Embryonic facial prominence (tissue), 1 donor: ENCODE measurements around the gene NUTM1.
A peak's percentile ranks its signal among the peaks of the same experiment; 100 is the strongest.
"Not testable (repeated sequence)": the region's sequence is repeated elsewhere in the genome, so short reads cannot be mapped to it uniquely, and the experiment has no call there.

Experiments
- DNase-seq: peaks from one replicate; pipeline ENCODE4 v3.0.0-alpha.2; 2016; ENCODE audit errors: extremely low spot score

The NUTM1 gene

DNA sequence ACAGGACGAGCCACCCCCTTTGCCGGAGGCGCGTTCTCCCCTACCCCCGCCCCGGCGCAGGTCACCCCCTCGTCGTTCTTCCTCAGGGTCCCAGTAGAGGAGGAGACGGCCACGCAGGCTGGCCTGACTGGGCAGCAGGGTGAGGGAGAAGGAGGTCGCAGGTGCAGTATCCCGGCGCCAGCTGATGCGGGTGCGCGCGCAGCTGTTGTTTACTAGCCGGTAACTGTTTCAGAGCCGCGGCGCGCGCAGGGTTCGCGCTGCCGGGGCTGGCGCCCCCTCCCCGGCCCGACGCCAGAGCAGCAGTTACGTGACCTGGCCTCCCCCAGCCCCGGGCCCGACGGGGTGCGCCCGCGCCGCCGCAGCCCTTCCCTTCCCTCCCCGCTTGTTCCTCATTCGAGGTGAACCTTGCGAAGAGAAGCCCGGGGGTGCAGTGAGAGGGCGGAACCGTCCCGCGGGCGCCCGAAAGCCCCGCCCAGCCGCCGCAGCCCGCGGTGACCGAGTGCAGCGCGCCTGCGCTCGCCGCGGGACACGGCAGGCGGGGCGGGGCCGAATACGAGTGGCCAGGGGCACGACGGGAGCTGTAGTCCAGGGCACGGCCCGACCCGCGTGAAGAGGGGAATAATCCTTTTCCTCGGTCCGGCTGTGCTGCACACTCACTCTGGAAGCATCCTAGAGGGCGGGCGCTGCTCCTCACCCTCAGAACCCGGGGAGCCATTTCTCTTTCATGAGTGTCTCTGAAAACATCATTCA is 5.4 kb upstream of the NUTM1 start, which contains the start of gene SLC12A6:
Gene SLC12A6 (minus strand): TSS at position 225 of the 750 bp plus-strand sequence. CDS start 1,101 bp downstream, outside the sequence.
- DNase-seq, result peak; percentile 66

DNA sequence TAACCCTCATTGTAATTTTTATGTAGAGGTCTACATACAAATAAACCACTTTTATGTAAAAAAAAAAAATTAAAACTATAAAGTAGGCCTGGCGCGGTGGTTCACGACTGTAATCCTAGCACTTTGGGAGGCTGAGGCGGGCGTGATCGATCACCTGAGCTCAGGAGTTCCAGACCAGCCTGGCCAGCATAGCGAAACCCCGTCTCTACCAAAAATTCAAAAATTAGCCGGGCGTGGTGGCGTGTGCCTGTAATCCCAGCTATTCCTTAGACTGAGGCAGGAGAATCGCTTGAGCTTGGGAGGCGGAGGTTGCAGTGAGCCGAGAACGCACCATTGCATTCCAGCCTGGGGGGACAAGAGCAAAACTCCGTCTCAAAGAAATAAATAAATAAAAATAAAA is 4.8 kb upstream of the NUTM1 start:
- no peak for DNase-seq

DNA sequence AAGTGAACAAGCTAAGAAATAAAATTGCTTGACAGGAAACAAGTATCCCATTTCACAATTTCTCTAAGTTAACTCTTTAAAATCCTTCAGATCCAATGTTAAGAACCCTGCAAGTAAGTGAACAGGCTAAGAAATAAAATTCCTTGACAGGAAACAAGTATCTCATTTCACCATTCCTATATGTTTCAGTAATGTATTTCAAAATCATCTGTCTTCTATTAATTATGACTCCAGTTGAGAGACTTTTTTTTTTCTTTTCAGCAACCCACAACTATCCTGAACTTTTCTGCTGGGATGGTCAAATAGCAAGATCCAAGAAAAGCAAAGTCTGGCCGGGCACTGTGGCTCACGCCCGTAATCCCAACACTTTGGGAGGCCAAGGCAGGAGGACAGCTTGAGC is 3.2 kb upstream of the NUTM1 start:
- DNase-seq, result no peak

DNA sequence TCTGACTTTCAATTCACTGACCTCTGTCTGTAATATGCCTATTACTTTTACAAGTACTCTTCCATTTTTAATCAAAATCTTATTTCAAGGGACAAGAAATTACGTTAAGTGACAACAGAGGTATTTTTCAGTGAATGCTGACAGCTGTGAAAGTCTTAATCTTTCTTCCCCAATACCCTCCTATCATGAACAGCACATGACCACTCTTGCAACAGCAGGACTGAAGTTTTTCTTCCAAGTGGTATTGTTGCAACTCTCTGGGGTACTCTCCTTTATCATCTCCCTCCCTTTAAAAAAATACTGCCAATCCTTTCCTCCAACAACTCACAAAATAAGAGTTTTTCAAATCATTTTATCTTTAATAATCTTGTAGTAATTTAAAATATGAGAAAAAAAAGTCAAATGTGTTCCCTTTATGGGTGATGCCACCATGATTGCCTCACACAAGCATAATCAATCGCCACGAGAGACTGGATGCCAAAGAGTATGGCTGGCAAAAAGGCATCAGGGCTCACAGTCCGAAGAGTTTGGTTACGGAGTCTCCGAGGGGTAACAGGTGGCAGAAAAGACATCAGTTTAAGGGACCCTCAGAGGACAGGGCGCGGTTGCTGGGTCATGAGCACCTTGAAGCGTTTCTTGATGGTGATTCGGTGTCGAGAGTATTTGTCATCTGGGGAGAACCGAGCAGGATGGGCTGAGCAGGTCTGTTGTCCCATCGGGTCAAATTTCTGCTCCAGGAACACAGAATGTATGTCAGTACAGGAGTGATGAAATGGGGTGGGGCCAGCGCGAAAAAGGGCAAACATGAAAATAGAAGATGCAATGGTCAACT is 1.5 kb upstream of the NUTM1 start:
- DNase-seq, result no peak

GRCh38 chr15:34342213-34342736 is 840 bp upstream of the NUTM1 start:
- DNase-seq, result not testable (repeated sequence)

DNA sequence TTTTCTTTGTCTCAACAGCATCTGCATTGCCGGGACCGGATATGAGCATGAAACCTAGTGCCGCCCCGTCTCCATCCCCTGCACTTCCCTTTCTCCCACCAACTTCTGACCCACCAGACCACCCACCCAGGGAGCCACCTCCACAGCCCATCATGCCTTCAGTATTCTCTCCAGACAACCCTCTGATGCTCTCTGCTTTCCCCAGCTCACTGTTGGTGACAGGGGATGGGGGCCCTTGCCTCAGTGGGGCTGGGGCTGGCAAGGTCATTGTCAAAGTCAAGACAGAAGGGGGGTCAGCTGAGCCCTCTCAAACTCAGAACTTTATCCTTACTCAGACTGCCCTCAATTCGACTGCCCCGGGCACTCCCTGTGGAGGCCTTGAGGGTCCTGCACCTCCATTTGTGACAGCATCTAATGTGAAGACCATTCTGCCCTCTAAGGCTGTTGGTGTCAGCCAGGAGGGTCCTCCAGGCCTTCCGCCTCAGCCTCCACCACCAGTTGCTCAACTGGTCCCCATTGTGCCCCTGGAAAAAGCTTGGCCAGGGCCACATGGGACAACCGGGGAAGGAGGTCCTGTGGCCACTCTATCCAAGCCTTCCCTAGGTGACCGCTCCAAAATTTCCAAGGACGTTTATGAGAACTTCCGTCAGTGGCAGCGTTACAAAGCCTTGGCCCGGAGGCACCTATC is 5.0 kb downstream of the NUTM1 start:
- DNase-seq, result no peak

GRCh38 chr15:34348735-34349300 is 5.7 kb downstream of the NUTM1 start:
- DNase-seq, result no peak

DNA sequence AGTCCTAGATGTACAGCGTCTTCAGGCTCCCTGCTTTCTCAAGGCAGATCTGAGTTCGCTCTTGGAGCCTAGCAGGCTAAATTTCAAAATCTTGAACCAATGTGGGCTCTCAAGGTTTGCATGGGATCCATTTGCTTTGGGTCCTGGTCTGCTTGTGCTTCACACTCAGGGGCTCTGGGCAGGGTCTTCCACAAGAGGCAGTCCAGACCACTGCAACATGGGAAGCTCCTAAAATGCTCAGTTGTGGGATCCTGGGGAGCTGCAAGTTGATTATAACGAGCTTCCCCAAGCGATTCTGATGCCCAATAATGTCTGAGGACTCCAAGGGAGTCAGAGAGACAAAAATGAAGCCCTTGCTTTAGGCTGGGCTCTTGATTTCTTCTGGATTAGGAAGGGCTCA is 6.7 kb downstream of the NUTM1 start:
- no peak for DNase-seq

GRCh38 chr15:34352996-34353395 is 9.9 kb downstream of the NUTM1 start:
- DNase-seq, result not testable (repeated sequence)

- DNase-seq, result no peak
These were observed 10.5 kb downstream of the NUTM1 start for GRCh38 chr15:34353627-34354026.

GRCh38 chr15:34354286-34354685 is 11.2 kb downstream of the NUTM1 start:
- no peak for DNase-seq

- no peak for DNase-seq
These were observed 12.1 kb downstream of the NUTM1 start for GRCh38 chr15:34355241-34355640.

- no peak for DNase-seq
These were observed 14.5 kb downstream of the NUTM1 start for GRCh38 chr15:34357653-34358052.

GRCh38 chr15:34358367-34358766 is 15.3 kb downstream of the NUTM1 start:
- no peak for DNase-seq

DNA sequence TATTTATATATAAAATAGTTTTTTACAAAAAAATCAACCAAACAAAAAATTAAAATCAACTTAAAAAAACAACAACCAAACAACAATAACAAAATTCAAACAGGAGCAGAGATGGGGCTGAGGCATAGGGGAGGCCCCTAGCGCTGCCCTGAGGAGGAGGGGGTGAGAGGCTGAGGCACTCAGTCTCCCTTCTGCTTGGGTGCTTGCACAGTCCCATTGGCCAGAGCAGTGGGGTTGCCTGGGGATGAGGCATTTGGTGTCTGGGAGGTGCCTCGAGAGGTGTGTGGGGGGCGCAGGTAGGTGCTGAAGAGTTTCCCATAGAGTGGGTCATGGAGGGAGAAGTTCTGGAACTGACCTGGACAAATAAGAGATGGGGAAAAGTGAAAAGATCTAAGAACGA is 15.8 kb downstream of the NUTM1 start:
- DNase-seq, result no peak

DNA sequence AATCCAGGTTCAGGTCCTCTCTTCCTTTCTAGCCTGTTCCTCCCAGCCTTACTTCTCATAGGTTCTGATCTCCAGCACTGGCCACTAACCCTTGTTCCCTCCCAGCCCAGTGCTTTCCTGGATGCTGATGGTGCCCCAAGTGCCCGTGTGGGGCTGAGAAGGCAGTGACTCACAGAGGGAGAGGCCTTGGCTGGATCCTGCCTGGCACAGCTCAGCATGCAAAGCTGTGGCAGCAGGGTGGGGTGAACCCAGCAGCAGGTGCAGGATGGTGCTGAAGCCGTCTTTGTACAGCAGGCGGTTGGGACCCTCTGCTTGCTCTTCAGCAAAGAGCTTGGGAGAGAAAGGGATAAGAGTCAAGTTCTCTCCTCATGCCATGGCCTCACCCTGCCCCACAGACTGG is 16.3 kb downstream of the NUTM1 start:
- DNase-seq, result no peak

DNA sequence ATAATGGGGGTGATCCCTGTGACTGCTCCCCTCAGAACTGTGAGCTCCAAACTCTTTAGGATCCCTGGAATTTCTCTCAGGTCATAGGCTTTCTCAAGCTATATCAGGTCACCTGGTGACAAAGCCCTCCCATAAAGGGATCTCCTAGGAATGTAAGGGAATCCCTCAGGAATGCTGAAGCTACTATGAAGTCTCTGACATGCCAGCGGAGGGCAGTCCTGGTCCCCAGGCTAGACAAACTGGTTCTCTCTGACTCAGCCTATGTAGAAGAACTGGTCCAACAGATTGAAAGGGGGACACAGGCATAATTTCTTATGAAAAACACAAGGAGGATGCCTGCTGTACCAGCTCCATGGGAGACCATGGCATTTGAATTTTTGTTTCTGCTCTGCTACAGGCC is 17.2 kb downstream of the NUTM1 start:
- DNase-seq, result no peak

DNA sequence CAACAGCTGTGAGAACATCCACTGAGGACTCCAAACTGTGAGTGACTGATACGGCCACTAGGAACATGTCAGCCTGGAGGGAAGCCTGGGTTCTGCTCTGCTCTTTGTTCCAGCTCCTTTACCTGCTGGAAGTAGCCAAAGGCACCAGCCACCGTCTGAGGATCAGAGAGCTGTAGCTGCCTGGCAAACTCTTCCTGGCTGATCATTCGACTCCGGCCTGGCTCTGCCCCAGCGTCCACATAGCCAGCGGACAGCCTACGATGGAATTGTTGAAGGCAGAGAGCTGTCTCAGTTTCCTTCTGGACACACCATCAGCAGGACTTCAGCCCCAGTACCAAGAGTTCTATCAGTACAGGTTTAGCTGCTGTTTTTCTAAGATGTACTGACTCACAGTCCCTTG is 18.2 kb downstream of the NUTM1 start:
- DNase-seq, result no peak

DNA sequence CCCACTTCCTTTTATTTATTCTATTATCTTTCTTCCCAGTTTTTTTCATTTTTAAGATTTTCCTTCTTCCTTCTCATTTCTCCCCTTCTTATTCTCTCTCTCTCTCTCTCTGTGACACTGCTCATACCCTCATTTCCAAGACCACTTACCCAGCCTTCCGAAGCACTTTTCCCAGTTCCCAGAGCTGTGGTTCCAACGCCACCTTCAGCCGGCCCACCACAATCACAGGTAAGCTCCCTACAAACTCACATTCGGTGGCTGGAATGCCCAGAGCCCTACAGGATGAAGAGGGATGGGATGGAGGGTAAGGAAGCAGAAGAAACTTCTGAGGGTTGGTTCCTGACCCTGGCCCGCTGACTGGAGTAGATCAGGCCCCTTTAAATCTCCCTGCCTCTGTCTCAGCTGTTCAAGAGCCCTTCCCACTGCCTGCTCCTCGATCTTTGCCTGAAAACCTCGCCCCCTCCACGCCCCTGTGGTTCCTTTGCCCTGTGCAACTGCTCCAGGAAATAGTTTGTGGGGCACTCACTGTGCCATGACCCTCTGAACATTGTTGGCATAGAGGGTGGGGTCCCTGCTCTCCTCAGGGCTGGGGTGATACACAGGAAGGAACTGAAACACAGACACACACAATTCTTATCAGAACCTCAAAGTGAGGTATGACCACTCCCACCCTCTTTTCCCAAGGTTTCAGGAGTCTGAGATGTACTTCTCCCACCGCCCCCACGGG is 19.1 kb downstream of the NUTM1 start:
- DNase-seq, result no peak

DNA sequence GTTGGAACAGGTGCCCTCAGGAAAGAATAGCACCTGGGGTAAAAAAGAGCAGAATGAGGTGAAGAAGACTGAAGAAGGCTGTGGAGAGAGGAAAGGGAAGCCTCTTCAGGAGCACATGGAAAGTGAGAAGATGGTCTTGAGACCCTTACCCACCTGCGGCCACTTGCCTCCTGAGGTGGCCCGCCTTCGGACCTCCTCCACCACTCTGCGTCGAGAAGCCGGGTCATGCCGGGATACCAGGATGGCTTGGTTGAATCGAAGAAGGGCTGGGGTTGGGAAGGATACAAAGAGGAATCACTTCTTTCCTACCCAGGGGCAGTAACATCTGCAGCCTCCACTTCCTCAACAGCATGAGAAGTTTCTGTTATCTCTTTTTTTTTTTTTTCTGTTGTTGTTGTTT is 20.9 kb downstream of the NUTM1 start:
- DNase-seq, result no peak
